Endothelial cell of umbilical vein (primary cell): ENCODE data around the gene PDE4B. TPM values are rescaled to one million over a fixed set of nuclear protein-coding genes. Genes with fewer than 3 reads are reported as not detected.

ENCODE experiments used
- BruUV-seq: library from RNA; stranded (reverse); fragments of 400-500 nt; replicated peaks from 2 replicates; lab custom pipeline; 2021; lab: Mats Ljungman, UMichigan
- CTCF ChIA-PET: fragments of 300-600, 350-600 bp; sonication (Branson Sonifier 250); formaldehyde crosslinking; loops from one replicate; lab custom pipeline; 2021; ENCODE audit warnings: antibody characterized with exemption, inconsistent platforms; lab: Charles Lee
- POLR2A ChIA-PET: fragments of 300-600, 350-600 bp; sonication (Branson Sonifier 250); formaldehyde crosslinking; loops from one replicate; lab custom pipeline; 2021; ENCODE audit warnings: antibody characterized with exemption, inconsistent platforms; lab: Charles Lee
- DNase-seq: peaks from one replicate; pipeline ENCODE4 v3.0.0-alpha.2; 2011; ENCODE audit warnings: low read depth, low spot score
- FAIRE-seq: peaks from 2 replicates; lab custom pipeline; 2011; peaks lifted over from hg19 to GRCh38; lab: Jason Lieb, UNC
- H2AFZ ChIP-seq: 2 replicates; pipeline ENCODE4 v1.6.0; 2012; ENCODE audit warnings: low read depth, low read length, control low read depth, inconsistent platforms
- H3K27ac ChIP-seq: 2 replicates; pipeline ENCODE4 v1.5.1; 2011; ENCODE audit warnings: low read depth, mild to moderate bottlenecking, control low read depth, low read length, moderate library complexity; ENCODE audit not compliant: insufficient read depth
- H3K27me3 ChIP-seq, 2 experiments: 2 replicates each; pipeline versions ENCODE4 v1.6.0 to v1.6.1; 2011; ENCODE audit warnings: low read length in 2 of 2, mixed read lengths in 1 of 2; ENCODE audit not compliant: control insufficient read depth in 2 of 2, insufficient read depth in 2 of 2
- H3K36me3 ChIP-seq, 2 experiments: 2 replicates in 1 of 2; 3 replicates in 1 of 2; pipeline ENCODE4 v1.5.1; 2011; ENCODE audit warnings: low read length in 2 of 2, mild to moderate bottlenecking in 1 of 2, moderate library complexity in 1 of 2; ENCODE audit not compliant: control insufficient read depth in 2 of 2, insufficient read depth in 2 of 2; ENCODE audit errors: extremely low read depth in 1 of 2
- H3K4me1 ChIP-seq: 3 replicates; pipeline ENCODE4 v1.5.1; 2011; ENCODE audit warnings: mild to moderate bottlenecking, low read length; ENCODE audit not compliant: control insufficient read depth, insufficient read depth; ENCODE audit errors: extremely low read depth
- H3K4me2 ChIP-seq: 2 replicates; pipeline ENCODE4 v1.6.1; 2011; ENCODE audit warnings: low read length, control low read depth, mixed read lengths; ENCODE audit not compliant: insufficient read depth
- H3K4me3 ChIP-seq, 3 experiments: fragments of 200-600 bp in 1 of 3; sonication (generic), shearing (Covaris generic) in 1 of 3; replicated peaks in 1 of 3; 2 replicates each; pipeline ENCODE4 v1.5.1; 2011 to 2016; ENCODE audit warnings: control low read depth in 3 of 3, low read length in 3 of 3, mild to moderate bottlenecking in 2 of 3, inconsistent platforms in 1 of 3, low read depth in 1 of 3, moderate library complexity in 1 of 3; ENCODE audit not compliant: insufficient read depth in 1 of 3
- H3K79me2 ChIP-seq: 2 replicates; pipeline ENCODE4 v1.6.0; 2012; ENCODE audit warnings: low read length, inconsistent platforms; ENCODE audit not compliant: control insufficient read depth, insufficient read depth
- H3K9ac ChIP-seq: replicated peaks from 2 replicates; pipeline ENCODE3; 2011; ENCODE audit warnings: low read length, control low read depth; ENCODE audit not compliant: insufficient read depth; ENCODE audit errors: extremely low read depth
- H3K9me1 ChIP-seq: replicated peaks from 3 replicates; pipeline ENCODE4 v1.6.0; 2011; ENCODE audit warnings: mild to moderate bottlenecking, low read length; ENCODE audit not compliant: control insufficient read depth, insufficient read depth; ENCODE audit errors: extremely low read depth
- H3K9me3 ChIP-seq: replicated peaks from 2 replicates; pipeline ENCODE4 v1.5.1; 2012; ENCODE audit warnings: low read length, inconsistent platforms; ENCODE audit not compliant: control insufficient read depth, insufficient read depth
- H4K20me1 ChIP-seq: replicated peaks from 2 replicates; pipeline ENCODE3; 2011; ENCODE audit warnings: mild to moderate bottlenecking, low read length; ENCODE audit not compliant: control insufficient read depth, insufficient read depth; ENCODE audit errors: extremely low read depth
- CTCF ChIP-seq, 2 donors: IDR thresholded peaks; 1 replicate in 1 of 2; 2 replicates in 1 of 2; pipeline ENCODE4 v1.5.1; 2011; ENCODE audit warnings: low read length in 2 of 2, mild to moderate bottlenecking in 2 of 2, moderate library complexity in 2 of 2, control low read depth in 1 of 2, inconsistent platforms in 1 of 2, low read depth in 1 of 2; ENCODE audit not compliant: insufficient read depth in 1 of 2; ENCODE audit errors: extremely low read depth in 1 of 2
- EZH2 ChIP-seq: IDR thresholded peaks from 2 replicates; pipeline ENCODE4 v1.6.1; 2012; ENCODE audit warnings: borderline replicate concordance, low read depth, mild to moderate bottlenecking, moderate library complexity, low read length, inconsistent platforms; ENCODE audit not compliant: severe bottlenecking
- FOS ChIP-seq: IDR thresholded peaks from 2 replicates; pipeline ENCODE4 v1.6.1; 2011; ENCODE audit warnings: mild to moderate bottlenecking, low read length, moderate library complexity, borderline replicate concordance; ENCODE audit not compliant: insufficient read depth
- GATA2 ChIP-seq: IDR thresholded peaks from 2 replicates; pipeline ENCODE4 v1.7.0; 2011; ENCODE audit warnings: low read depth, mild to moderate bottlenecking, moderate library complexity, mixed read lengths, low read length; ENCODE audit not compliant: insufficient read length, insufficient read depth
- JUN ChIP-seq: IDR thresholded peaks from 2 replicates; pipeline ENCODE4 v1.6.1; 2011; ENCODE audit warnings: borderline replicate concordance, low read depth; ENCODE audit not compliant: insufficient read length, insufficient read depth
- MAX ChIP-seq: IDR thresholded peaks from 2 replicates; pipeline ENCODE4 v1.6.1; 2011; ENCODE audit not compliant: insufficient read depth, insufficient read length
- MYC ChIP-seq: IDR thresholded peaks from one replicate; pipeline ENCODE4 v1.6.1; 2011; ENCODE audit warnings: mild to moderate bottlenecking, low read depth, low read length
- POLR2A ChIP-seq: IDR thresholded peaks from 2 replicates; pipeline ENCODE4 v1.6.1; 2012; ENCODE audit warnings: low read depth, mild to moderate bottlenecking, control low read depth, low read length
- POLR2AphosphoS5 ChIP-seq: IDR thresholded peaks from 2 replicates; pipeline ENCODE4 v1.6.1; 2012; ENCODE audit warnings: low read depth, mild to moderate bottlenecking, control low read depth, low read length, moderate library complexity; ENCODE audit not compliant: insufficient read depth
- dilution Hi-C: fragments of 300-500 bp; cut with MboI; formaldehyde crosslinking; loops from one replicate; pipeline ENCODE4 v1.15.0; 2019; ENCODE audit warnings: low sequenced_read_pairs; ENCODE audit not compliant: extremely low pct_ligation_motif_present
- intact Hi-C: fragments of 100-400 bp; cut with micrococcal nuclease; formaldehyde crosslinking; loops from one replicate; pipeline ENCODE4 v1.10.0; 2022
- polyA plus RNA-seq, 4 experiments: library from polyadenylated mRNA; depleted of rRNA in 3 of 4; stranded (reverse) in 3 of 4; unstranded in 1 of 4; fragments of >200 nt; gene quantifications; 2 replicates each; pipeline versions ENCODE4 v1.2.1 to v1.2.3, GENCODE V29; 2011 to 2012; ENCODE audit warnings: missing spikeins in 1 of 4
- total RNA-seq: library from RNA; stranded (reverse); gene quantifications from 2 replicates; pipeline ENCODE4 v1.2.3, GENCODE V29; 2021

The PDE4B gene
- total and polyA plus RNA-seq, 2 donors (not counting 3 experiments of a cell fraction or from before 2014, with no cell fraction given), result 63.5 to 69.8 TPM

DNA sequence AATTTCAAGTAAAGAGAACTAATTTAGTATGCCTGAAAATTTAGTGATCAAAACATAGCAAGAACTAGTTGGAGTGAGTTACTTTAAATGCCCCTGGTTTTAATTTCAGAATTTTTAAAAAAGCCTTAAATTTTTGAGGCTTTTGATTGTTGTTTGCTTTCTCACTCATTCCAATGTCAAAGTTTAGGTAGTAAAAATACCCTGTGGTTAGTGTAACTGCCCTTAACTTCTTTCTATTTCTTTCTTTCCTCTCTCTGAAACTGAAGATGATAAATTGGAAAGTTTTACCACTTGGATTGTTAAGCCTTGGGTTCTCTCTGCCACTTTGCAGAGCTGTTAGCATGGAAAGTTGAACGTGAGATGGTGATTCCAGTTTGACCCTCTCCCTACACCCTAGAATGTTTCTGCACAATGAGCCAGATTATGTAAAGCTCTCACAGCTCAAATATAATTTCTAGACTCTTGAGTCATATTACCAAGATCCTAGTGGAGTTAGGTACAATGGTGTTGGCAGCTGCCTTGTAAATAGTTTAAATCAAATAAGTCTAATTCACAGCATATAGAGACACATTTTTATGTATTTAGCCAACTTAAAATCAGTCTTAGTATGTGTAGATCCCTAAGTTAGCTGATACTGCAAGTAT, 548.9 kb downstream of the PDE4B start:
- Histone ChIP-seq H3K9me1 (no peaks in the 10 kb centered on the region), H3K27me3 (no peaks in the 10 kb centered on the region), H3K27ac (peak overlapping the region; percentile 68), H3K4me3 (no peak overlapping the region), H3K9ac (no peak overlapping the region), H3K9me3 (no peaks in the 10 kb centered on the region), H4K20me1 (no peaks in the 10 kb centered on the region), H3K79me2 (peaks cover 98% of the 10 kb centered on the region), H3K4me2 (peak overlapping the region; percentile 57), H2AFZ (no peak overlapping the region), H3K36me3 (peaks cover 5 to 6% of the 10 kb centered on the region in 2 experiments), H3K4me1 (peaks cover 91% of the 10 kb centered on the region)
- dilution Hi-C loops, result loop anchor here (25.0 kb wide), 1 partner anchor 196 kb away; the partner anchor contains the start of gene SGIP1
- BruUV-seq, result no TSS peak
- TF ChIP-seq MAX (no peak), POLR2A (peak; percentile 27), CTCF (IDR thresholded peaks at IDR 0.05; ENCODE audit: extremely low read depth in 1 of 2, insufficient read depth in 1 of 2, low read depth in 1 of 2, low read length in 2 of 2) (no peak)
- FAIRE-seq (no peak), DNase-seq (no peak)
- POLR2A ChIA-PET, result interaction anchor here (0.7 to 1.7 kb wide), 3 partner anchors 9 to 29 kb away, joined by 3 to 6 read pairs (median 3); no protein-coding TSS in a partner anchor
- CTCF ChIA-PET, result interaction anchor here (1.1 to 4.8 kb wide), 7 partner anchors 9 to 223 kb away, joined by 3 to 31 read pairs (median 6); no protein-coding TSS in a partner anchor
- intact Hi-C loops, result no loop called here

- no peak for TF ChIP-seq POLR2A
- TF ChIP-seq GATA2, result no peak
- TF ChIP-seq MAX, result no peak
- TF ChIP-seq CTCF (IDR thresholded peaks at IDR 0.05; ENCODE audit: extremely low read depth in 1 of 2, insufficient read depth in 1 of 2, low read depth in 1 of 2, low read length in 2 of 2), result no peak
- TF ChIP-seq FOS, result no peak
- TF ChIP-seq POLR2AphosphoS5, result no peak
- TF ChIP-seq EZH2, result no peak
- no peak for TF ChIP-seq MYC
- no peak for TF ChIP-seq JUN
- Histone ChIP-seq H3K4me3 (no peak overlapping the region), H3K79me2 (peaks cover 98% of the 10 kb centered on the region), H3K36me3 (peaks cover 2 to 5% of the 10 kb centered on the region in 2 experiments), H2AFZ (no peak overlapping the region), H3K4me1 (peaks cover 91% of the 10 kb centered on the region), H3K27ac (peak overlapping the region; percentile 68), H3K9me1 (no peaks in the 10 kb centered on the region), H3K9ac (no peak overlapping the region), H3K9me3 (no peaks in the 10 kb centered on the region), H3K27me3 (no peaks in the 10 kb centered on the region), H4K20me1 (no peaks in the 10 kb centered on the region), H3K4me2 (no peak overlapping the region)
- ChIA-PET POLR2A (interaction anchor here (1.2 to 1.7 kb wide), 2 partner anchors 10 to 29 kb away, joined by 4 to 6 read pairs; no protein-coding TSS in a partner anchor), CTCF (interaction anchor here (0.8 to 4.8 kb wide), 10 partner anchors 10 to 221 kb away, joined by 3 to 31 read pairs (median 4); no protein-coding TSS in a partner anchor)
- DNase-seq, result no peak
- dilution Hi-C loops, result loop anchor here (25.0 kb wide), 1 partner anchor 195 kb away; the partner anchor contains the start of gene SGIP1
- intact Hi-C loops, result no loop called here
- FAIRE-seq, result no peak
- no TSS peak for BruUV-seq
Observed at GRCh38 chr1:66342707-66343106, 550.0 kb downstream of the PDE4B start.
